ENCODE data around the gene RAD9A.

GRCh38 chr11:67389477-67389876 lies 2.3 kb upstream of the RAD9A start:
- TF ChIP-seq POLR2A (IDR thresholded peaks at IDR 0.05; ENCODE audit: low read length) (no peak), GATA1 (IDR thresholded peaks at IDR 0.05; ENCODE audit: low read depth, low read length) (no peak)

All from erythroblast (primary cell).